Jurkat, Clone E6-1 (cell line): ENCODE results near the gene PRTG.

Source experiments
- DNase-seq: peaks from one replicate; pipeline ENCODE4 v3.0.0-alpha.2; 2011; ENCODE audit warnings: low read depth, low spot score
- H3K4me3 ChIP-seq: 2 replicates; pipeline ENCODE4 v1.5.1; 2011; ENCODE audit warnings: mild to moderate bottlenecking, low read length, control low read depth, moderate library complexity

PRTG gene

DNA sequence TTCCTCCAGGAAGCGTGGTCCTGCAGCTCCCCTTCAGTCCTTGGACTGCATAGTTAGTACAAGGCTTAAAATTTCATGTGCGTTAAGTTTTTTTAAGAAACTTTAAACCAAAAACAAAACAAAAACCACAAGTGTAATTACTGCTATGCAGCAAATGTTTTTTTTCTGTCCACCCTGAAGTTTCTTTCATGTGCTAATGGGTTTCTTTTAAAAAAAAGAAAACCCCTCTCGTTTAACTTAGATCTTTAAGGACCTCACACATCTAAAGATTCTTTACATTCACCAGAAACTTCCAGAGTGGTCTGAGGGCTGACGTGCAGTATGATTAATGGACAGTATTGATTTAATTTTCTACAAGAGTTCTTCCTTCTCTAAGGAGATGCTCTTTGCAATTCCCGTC is 82.8 kb downstream of the PRTG start:
- H3K4me3 ChIP-seq: no peak overlapping the region
- DNase-seq: no peak

DNA sequence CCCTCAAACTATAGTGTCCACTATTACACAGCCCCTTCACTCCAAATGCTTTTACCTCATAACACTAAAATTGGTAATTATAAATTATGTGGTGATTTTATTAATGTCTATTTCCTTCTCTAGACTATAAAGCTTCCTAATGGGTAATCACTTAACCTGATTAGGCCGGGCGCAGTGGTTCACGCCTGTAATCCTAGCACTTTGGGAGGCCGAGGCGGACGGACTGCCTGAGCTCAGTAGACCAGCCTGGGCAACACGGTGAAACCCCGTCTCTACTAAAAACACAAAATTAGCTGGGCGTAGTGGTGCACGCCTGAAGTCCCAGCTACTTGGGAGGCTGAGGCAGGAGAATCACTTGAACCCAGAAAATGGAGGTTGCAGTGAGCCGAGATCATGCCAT is 83.5 kb downstream of the PRTG start:
- DNase-seq: no peak
- H3K4me3 ChIP-seq: no peak overlapping the region

DNA sequence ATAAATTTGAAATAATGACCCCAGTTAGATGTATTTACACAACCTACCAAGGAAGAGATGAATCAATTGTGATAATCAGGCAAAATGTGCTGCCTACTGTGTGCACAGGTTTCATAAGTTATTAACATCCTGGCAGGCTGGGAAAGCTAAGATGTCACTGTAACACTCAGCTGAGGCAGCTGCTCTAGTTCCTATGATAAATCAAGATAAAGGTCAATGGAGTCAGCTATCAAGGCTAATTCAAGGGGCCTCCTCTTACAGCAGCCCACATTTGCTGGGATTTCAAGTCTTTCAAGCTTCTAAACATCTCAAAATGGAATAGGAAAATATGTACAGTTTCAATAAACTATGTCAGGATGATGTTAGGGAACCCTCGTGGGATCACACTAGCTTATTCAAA is 84.1 kb downstream of the PRTG start:
- no peak overlapping the region for H3K4me3 ChIP-seq
- no peak for DNase-seq

DNA sequence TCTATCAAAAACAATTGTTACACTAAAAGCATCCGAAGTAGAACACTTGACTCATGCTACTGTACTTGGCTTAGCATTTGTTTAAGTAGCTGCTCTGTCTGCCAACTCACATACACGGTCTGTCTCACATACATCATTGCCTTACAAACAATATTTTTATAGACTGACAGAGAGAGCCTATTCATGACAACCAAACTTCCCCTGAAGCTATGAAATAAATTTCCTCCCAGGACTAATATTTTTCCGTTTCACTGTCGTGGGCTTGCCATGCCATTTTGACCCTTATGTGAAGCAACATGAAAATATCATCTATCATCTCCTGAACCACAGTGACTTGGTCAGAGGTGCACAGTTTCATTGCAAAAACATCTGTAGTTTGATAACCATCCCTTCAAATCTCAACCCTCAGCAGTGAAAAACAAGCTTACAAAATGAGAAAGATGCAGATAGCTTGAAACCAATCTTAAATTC is 88.4 kb downstream of the PRTG start:
- no peak for DNase-seq

DNA sequence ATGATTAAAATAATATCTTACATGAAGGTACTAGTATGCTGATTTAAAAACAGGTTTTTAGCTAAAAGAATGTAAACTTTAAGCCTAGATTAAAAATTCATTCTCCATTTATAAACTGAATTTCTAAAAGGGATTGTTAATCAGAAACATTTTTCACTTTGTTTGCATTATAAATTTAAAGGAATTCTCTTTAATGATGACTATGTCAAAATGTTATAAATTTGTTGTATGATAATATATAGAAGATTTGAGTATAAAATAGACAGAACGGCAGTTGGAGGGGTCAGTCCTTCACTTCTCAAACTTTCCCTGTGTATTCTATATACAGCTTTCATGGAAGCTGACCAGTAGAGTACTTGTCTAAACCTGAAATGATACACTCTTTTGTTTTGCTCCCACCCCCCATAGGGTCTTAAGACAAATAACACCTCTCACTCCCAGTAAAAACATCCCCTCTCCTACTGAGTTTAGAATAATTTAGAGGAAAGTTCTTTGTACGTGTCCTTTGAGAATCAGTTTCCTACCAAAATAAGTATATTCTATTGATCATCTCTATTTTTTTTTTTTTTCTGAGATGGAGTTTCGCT is 90.0 kb downstream of the PRTG start:
- no peak for DNase-seq
- H3K4me3 ChIP-seq: no peak overlapping the region

More for the DNA sequence above, 88.4 kb downstream of the PRTG start:
- no peak overlapping the region for H3K4me3 ChIP-seq

DNA sequence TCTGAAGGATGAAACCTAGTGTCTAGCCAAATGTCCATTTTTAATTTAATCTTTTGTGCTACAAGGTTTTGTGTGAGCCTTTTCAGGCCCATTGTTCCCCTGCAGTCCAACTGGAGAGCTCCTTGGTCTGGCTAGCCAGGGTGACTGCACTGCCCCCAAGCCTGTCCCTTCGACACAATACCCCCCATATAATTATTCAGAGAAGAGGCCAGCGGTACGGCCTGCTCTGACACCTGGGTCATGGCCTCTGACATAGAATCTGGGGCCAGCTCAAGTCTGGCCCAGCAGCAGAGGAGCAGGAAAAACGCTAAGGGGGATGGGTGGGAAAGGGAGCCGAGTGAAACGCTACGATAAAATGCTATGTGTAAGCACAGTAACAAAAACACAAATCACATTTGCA is 90.6 kb downstream of the PRTG start:
- no peak for DNase-seq
- no peak overlapping the region for H3K4me3 ChIP-seq

DNA sequence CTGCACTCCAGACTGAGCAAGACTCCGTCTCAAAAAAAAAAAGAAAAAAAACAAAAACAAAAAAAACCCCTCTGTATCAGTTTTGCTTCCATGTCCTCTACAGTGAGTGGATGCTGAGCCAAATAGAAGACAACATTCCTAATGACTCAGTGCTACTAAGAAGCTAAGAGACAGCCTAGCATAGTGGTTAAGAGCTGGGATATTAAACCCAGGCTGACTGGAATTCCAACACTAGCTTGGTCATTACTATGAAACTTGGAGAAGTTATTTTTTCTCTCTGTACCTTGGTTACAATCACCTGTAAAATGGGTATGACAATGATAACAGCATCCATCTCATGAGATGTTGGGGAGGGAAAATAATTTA is 93.9 kb downstream of the PRTG start:
- no peak for DNase-seq
- H3K4me3 ChIP-seq: no peak overlapping the region

DNA sequence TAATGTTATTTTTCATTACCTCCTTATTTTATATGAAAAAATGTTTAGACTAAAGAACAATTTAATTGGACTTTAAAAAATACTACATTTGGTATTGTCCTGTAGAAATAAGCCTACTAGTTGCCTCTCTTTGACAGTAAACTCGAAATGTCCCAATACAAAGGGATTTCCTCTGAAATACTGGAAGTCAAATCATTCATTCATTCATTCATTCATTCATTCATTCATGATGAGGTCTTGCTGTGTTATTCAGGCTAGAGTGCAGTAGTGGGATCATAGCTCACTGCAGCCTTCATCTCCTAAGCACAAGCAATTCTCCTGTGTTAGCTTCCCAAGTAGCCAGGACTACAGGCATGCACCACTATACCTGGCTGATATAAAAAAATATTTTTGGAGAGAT is 104.2 kb downstream of the PRTG start:
- H3K4me3 ChIP-seq: no peak overlapping the region
- DNase-seq: no peak

DNA sequence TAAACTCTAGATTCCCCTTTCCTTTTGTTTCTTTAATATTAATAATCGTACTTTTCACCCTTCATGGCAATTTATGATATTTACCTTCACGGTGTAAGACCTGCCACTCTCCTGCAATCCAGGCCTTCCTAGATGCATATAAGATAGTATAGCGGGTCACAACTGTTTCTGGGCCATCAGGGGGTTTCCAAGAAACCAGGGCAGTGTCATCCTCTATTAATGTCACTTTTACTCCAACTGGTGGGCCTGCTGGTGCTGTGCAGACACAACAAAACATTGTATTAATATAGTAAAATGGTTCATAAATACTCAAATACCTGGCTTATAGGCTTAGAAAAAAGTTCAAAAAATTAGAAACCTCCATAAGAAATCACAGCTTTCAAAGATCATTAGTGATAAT is 105.9 kb downstream of the PRTG start:
- no peak overlapping the region for H3K4me3 ChIP-seq
- DNase-seq: no peak

DNA sequence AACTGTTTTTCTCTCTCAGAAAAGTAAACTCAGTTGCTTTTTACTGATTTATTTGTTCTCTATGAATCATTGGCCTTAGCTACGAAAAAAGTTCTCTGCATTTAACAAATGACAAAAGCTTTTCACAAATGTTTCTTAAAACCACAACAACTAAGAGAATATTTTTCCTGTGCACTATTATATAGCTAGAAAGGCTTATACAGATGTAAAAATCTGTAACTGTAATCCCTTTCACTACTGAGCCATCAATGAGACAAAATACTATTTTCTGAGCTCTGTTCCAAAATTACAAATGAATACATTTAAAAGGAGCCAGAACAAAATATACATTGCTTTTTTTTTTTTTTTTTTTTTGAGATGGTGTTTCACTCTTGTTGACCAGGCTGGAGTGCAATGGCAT is 109.2 kb downstream of the PRTG start:
- H3K4me3 ChIP-seq: no peak overlapping the region
- DNase-seq: no peak

DNA sequence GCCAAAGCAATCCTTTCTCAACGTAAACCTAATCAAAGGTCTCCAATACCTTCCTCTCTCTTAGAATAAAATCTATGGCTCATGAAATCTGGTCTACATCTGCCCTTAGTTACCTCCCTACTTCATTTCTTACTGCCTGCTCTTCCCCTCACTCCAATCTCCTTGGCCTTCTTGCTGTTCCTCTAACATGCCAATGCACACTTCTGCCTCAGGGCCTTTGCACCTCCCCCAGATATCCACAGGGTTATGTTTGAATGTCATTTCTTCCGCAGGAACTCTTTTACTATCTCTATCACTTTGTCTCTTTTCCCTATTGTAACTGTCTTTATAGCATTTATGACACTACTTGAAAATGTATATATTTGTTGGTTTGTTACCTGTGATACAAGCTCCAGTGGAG is 110.5 kb downstream of the PRTG start:
- no peak overlapping the region for H3K4me3 ChIP-seq
- no peak for DNase-seq

DNA sequence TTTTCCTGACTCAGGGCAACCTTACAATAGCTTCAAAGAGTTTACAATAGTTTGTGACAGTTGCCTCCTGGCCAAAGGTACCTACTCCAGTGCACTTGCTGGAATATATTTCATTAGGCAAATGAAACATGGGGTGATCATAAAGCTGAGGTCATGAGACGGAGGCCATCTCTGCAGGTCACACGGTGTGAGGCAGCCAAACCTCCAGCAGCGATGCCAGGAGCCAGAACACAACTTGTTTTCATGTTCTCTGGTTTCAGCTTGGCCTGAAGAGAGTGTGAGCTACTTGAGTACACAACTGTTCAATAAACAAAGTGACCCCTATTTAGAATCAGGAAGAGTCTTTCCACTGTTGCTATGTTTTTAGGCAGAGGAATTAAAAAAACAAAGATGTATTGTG is 112.1 kb downstream of the PRTG start:
- no peak overlapping the region for H3K4me3 ChIP-seq
- no peak for DNase-seq

DNA sequence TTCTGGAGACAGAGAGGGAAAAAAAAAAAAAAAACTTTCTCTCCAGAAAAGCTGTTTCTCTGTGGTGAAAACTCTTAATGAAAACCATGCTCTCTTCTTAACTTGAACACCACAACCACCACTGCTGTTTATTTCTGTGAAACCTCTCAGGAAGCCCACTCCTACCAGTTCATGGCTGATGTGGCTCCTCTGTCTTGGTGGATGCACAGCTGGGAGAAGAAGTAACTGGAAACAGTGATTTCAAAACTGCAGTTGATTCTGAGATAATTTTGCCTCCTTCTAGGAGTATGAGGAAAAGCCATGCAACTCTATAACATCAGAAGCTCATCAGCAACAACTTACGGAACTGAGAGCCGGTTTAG is 114.6 kb downstream of the PRTG start:
- H3K4me3 ChIP-seq: no peak overlapping the region
- no peak for DNase-seq

DNA sequence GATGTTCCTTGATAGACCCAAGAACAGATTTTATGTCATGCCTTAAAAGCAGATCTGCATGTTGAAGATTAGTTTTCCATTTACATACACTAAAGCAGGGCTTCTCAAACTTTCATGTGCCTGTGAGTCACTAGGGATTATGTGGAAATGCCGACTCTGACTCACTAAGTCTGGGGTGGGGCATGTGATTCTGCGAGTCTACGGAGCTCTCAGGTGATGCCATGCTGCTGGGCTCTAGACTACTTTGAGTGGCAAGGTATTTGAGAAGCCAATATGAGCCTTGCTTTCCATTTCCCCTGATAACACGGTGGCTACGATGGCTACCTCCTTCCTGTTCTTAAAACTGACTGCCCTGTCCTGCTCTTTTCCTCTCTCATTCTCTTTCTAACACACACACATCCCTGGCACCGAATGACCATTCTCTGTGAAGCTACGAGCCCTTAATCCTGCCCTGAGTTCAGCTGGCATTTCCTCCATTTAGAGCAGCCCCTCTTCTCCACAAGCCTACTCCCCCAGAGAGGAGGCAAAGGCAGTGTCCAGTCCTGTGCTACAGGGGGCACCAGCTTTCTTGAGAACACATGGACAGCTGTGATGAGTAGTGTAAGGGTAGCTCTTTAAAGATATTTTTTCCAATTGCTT is 115.1 kb downstream of the PRTG start:
- no peak overlapping the region for H3K4me3 ChIP-seq

DNA sequence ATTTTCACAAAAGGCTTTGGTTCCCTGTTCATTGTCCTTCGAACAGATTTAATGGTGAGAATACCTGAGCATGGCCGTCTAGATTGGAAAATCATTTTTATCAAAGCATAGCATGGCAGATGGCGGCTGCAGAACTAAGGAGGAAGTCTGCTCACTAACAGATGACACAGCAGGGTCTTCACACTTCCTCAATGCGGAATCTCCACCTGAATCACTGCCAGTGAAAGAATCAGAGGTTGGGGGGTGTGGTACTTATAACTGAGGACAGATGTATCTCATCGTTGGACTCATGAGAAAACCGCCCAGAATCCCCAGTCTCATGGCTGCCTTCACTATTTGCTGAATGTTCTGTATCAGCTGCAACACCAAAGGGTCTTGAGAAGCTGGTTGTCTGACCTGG is 123.2 kb downstream of the PRTG start:
- no peak for DNase-seq
- no peak overlapping the region for H3K4me3 ChIP-seq

More for the DNA sequence above, 115.1 kb downstream of the PRTG start:
- no peak for DNase-seq

DNA sequence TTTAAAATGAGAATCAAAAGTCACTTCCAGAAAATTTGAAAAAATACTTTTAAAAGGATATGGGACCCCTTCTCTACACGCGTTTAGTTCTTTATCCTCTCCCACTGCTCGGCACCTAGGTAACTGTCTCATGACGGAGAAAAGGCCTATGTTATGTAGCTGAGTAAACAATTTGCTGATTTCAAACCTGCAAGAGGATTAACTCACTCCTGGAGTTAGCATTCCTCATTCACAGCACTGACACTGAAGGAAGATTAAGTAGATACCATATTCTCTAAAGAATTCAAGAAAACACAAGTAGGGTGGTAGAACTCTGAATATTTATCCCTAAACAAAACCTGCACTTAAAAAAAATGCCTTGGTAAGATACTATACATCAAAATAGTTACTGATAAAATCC is 124.6 kb downstream of the PRTG start:
- no peak overlapping the region for H3K4me3 ChIP-seq
- no peak for DNase-seq

DNA sequence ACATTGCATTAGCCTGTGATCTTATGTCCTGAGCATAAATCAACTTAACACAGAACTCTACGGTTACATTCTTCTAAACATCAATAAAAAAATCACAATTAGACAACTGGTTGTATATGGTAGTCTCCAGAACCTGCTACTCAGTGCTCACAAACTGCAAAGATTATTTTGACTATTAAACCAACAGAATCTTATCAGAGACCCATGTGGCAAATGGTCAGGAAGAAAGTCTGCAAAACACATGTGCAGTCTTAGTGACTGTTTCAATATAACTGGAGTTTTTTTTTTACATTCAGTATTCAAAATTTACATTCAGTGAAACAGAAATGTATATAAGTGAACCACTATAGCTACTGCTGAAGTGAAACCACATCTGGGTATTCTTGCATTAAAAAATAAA is 127.5 kb downstream of the PRTG start:
- no peak overlapping the region for H3K4me3 ChIP-seq
- no peak for DNase-seq

DNA sequence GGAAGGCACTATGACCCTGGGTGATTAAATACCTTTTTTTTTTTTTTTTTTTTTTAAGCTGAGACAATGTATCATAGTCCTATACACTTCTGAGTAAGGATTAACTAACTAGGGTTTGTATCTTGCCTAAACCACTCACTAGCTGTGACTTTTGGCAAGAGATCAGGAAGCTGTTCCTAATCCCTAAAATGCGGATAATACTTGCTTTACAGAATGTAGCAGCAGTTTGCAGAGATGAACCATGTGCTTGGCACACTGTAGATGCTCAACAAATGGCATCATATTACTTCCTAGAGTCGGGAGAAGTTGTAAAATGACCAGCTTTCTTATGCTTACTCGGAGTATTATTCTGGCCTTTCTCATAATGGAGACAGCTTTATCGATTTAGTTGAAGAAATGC is 129.2 kb downstream of the PRTG start:
- no peak for DNase-seq
- no peak overlapping the region for H3K4me3 ChIP-seq

DNA sequence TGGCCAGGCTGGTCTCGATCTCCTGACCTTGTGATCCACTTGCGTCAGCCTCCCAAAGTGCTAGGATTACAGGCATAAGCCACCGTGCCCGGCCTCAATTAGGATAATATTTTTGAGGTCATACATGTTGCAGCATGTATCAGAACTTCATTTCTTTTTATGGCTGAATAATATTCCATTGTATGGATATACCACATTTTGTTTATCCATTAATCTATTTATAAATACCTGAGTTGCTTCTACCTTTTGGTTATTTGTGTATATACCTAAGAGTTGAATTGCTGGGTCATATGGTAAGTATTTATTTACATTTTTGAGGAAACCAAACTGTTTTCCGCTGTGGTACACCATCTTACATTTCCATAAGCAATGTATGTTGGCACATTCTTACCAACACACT is 136.7 kb downstream of the PRTG start:
- no peak for DNase-seq

DNA sequence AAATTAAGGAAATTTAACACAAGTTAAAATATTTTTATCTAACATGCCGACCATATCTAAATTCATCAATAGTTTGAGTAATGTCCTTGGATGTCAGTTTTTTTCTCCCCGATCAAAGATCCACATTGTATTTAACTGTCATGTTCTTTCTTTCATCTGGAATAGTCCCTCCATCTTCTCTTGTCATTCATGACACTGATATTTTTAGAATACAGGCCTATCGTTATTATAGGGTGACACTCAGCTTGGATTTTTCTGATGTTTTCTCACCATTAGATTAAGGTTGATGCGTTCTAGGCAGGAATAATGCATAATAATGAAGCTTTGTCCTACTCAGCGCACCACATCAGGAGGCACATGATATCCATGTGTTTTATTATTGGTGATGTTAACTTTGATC is 141.6 kb downstream of the PRTG start:
- H3K4me3 ChIP-seq: no peak overlapping the region
- DNase-seq: no peak

More for the DNA sequence above, 136.7 kb downstream of the PRTG start:
- no peak overlapping the region for H3K4me3 ChIP-seq

DNA sequence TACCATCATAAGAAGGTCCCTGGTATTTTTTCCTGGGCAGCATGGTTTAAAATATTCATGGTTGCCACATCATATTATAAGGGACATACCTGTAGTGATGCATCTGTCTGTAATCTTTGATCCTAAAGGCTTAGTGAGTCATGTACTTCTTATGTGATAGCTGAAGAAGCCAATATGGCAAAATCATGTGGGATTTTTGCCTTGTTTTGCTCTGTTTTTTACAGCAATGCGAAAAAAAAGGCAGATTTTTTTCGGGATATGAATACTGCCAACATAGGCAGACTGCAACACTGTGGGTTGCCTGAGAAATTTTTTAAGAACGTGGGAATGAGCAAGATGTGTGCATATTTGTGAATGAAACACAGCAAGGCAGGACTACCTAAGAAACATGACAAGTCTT is 143.5 kb downstream of the PRTG start:
- H3K4me3 ChIP-seq: no peak overlapping the region
- DNase-seq: no peak
